Stimulated activated CD4-positive, alpha-beta T cell treated with anti-CD3 and anti-CD28 coated beads, Interleukin-1b, Interleukin-23, amount 100 ng/mL, for 48 hours (primary cell): ENCODE results near the gene PRPH.
A peak's percentile ranks its signal among the peaks of the same experiment; 100 is the strongest.
"Not testable (repeated sequence)": the region's sequence is repeated elsewhere in the genome, so short reads cannot be mapped to it uniquely, and the experiment has no call there.

Experiments
- DNase-seq: peaks from one replicate; pipeline ENCODE4 v3.0.0-alpha.2; 2020

Gene PRPH

GRCh38 chr12:49276304-49277290 lies 18.4 kb upstream of the PRPH start:
- DNase-seq: no peak

GRCh38 chr12:49277466-49277865 lies 17.5 kb upstream of the PRPH start:
- no peak for DNase-seq

DNA sequence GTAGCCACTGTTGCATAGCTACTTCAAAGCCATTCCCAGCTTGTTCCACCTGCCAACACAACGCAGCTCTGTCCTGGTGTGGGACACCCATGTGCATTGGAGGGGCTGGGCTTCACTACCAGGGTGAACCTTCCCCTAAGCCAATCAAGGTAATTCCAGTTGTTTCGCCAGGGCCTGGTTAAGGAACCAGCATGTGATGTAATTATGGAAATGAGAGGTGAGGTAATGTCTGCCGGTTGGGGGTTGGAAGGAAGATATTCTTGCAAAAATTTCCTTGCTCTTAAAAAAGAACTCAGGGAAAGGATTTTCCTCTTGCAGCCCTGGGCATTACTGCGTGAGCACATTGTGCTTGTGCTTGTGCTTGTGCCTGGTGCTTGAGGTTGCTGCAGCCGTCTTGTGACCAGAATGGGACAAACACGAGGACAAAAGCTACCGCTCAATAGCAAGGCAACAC lies 15.2 kb upstream of the PRPH start:
- no peak for DNase-seq

GRCh38 chr12:49280545-49280944 lies 14.4 kb upstream of the PRPH start:
- not testable (repeated sequence) for DNase-seq

DNA sequence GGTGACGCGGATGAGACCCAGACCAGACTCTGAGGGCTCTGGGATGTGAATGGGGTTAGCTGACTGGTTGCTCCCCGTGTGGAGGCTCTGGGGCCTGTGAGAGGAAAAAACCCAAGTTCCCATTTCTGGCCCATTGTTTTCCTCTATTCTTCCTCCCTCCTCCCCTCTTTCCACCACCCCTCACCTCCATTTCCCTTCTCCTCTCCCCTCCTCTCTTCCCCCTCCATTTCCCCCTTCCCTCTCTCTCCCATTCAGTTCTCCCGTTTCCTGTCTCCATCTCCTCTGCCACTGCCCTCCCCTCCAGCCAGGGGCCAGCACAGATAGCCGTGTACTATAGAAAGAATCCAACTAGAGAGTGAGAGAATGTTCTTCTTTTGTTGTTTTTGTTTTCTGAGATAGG lies 12.6 kb upstream of the PRPH start:
- no peak for DNase-seq

GRCh38 chr12:49282740-49283375 lies 12.1 kb upstream of the PRPH start:
- not testable (repeated sequence) for DNase-seq

GRCh38 chr12:49283541-49284429 lies 11.2 kb upstream of the PRPH start:
- no peak for DNase-seq

GRCh38 chr12:49284672-49285071 lies 10.3 kb upstream of the PRPH start:
- DNase-seq: no peak

DNA sequence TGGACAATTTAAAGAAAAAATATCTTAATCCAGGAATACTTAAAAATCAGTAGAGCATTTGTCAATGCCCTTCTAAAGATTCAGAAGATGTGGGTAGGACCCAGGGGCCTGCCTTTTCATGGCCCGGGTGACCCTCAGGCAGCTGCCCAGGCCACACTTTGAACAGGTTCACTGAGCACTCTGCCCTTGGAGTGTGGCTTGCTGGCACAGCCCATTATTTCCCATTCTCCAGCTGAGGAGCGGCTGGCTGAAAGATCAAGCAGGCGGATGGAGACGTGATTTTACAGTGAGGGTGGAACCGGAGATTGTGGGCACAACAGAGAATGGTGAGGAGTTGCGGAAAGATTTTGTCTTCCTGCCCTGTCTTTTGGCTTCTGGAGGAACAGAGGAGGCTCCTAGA lies 7.1 kb upstream of the PRPH start:
- DNase-seq: no peak

- DNase-seq: peak; percentile 61
Measured at GRCh38 chr12:49288412-49288853, 6.5 kb upstream of the PRPH start.

DNA sequence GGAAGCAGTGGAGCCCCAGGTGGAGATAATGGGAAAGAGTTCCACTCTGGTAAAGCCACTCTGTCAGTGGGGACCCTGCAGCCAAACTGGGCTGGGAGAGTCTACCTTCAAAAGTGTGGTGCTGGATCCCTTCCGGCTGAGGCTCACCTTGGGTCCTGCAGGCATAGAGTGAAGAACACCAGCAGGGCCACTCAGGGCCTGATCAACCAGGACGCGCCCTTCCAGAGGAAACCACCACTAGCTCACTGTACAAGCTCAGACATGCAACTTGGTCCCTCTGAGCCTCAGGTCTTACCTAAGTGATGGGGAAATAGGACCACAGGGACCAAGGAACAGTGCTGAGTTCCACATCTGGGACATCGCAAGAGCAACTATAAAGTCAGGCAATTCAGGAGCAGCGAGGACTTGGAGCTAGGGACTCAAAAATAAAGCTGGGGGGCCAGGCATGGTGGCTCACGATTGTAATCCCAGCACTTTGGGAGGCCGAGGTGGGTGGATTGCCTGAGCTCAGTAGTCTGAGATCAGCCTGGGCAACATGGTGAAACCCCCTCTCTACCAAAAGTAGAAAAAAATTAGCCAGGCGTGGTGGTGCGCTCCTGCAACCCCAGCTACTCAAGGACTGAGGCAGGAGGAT lies 5.9 kb upstream of the PRPH start:
- DNase-seq: no peak

DNA sequence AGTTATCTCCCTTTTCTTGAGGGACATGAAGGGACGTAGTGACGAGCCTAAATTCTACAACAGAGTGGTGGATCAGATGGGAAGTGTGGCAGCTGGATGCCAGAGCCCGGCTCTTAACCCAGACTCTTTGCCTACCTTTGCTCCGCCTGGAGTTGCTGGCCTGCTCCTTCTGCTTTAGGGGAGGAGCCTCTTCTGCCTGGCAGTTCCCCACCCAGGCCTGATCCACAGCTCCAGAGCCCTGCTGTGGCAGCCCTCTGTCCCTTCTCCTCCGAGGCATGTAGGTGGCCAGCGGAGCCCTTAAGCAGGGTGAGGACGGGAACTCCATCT lies 2.3 kb upstream of the PRPH start:
- no peak for DNase-seq

- DNase-seq: no peak
Measured at GRCh38 chr12:49293056-49293956, 1.6 kb upstream of the PRPH start.

- no peak for DNase-seq
Measured at GRCh38 chr12:49294086-49294803, 702 bp upstream of the PRPH start.

DNA sequence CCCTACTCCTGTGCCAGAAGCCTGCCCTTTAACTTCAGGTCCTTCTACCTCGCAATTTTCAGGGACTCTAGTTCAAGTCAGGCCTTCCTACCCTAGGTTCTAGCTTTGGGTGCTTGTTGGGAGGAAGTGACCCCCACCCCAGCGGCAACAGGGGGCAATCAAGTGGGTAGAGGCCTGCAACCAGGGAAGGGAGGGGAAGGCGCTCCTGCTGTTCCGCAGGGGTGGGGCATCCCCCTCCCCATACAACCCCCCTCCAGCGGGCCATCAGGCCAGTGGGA lies 204 bp upstream of the PRPH start:
- no peak for DNase-seq

- DNase-seq: peak; percentile 61
Measured at GRCh38 chr12:49296034-49296835, 1.3 kb downstream of the PRPH start.

DNA sequence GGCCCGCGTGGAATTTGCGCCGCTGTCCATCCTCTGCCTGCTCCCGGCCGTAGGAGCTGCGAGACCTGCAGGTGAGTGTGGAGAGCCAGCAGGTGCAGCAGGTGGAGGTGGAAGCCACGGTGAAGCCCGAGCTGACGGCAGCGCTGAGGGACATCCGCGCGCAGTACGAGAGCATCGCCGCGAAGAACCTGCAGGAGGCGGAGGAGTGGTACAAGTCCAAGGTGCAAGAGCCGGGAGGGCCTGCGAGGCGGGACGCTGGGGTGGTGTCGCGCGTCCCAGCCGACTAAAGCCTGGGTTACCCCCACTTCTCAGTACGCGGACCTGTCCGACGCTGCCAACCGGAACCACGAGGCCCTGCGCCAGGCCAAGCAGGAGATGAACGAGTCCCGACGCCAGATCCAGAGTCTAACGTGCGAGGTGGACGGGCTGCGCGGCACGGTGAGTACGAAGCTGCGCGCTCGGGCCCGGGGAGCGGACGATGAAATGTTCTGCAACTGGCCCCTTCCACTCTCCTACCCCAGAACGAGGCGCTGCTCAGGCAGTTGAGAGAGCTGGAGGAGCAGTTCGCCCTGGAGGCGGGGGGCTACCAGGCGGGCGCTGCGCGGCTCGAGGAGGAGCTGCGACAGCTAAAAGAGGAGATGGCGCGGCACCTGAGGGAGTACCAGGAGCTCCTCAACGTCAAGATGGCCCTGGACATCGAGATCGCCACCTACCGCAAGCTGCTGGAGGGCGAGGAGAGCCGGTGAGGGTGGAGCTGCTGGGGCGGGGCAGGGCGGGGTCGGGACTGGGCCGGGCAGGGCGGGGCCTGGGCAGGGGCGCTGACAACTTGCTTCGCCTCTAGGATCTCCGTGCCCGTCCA lies 2.1 kb downstream of the PRPH start:
- DNase-seq: peak; percentile 36

DNA sequence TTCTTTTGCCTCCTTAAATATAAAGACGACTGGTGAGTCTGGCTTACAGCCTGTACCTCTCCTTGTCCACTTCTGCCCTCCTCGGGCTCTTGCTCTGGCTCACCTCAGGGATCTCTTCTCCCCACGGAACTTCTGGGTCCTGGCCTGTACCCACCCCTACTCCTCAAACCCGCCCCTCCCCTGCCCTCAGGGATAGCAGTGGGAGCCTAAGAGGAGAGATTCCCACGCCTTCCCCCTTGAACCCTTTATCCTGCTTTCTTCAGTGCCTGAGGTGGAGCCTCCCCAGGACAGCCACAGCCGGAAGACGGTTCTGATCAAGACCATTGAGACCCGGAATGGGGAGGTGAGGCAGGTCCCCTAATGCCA lies 2.7 kb downstream of the PRPH start:
- DNase-seq: no peak

- no peak for DNase-seq
Measured at GRCh38 chr12:49298160-49298559, 3.2 kb downstream of the PRPH start.
